ENCODE measurements around the gene ADGRG6.

- TF ChIP-seq YY1 (IDR thresholded peaks at IDR 0.05; ENCODE audit: insufficient read depth, insufficient read length): no peak
- TF ChIP-seq SUZ12 (IDR thresholded peaks at IDR 0.05; ENCODE audit: extremely low read depth, insufficient read depth, insufficient read length): no peak
These were observed 106.0 kb downstream of the ADGRG6 start for GRCh38 chr6:142407685-142408273.

All from NT2/D1 (cell line).